Muscle of arm (tissue), 12 donors: Measurements from ENCODE around the gene SEMA4D. TPM values are rescaled to one million over a fixed set of nuclear protein-coding genes. Genes with fewer than 3 reads are reported as not detected.
A peak's percentile ranks its signal among the peaks of the same experiment; 100 is the strongest.
"Not testable (repeated sequence)": the region's sequence is repeated elsewhere in the genome, so short reads cannot be mapped to it uniquely, and the experiment has no call there.

ENCODE experiments used
- DNase-seq: peaks from one replicate; pipeline ENCODE4 v3.0.0-alpha.2; 2013
- polyA plus RNA-seq, 12 donors: library from polyadenylated mRNA; unstranded; fragments of 120-200 nt; gene quantifications; one replicate each; pipeline ENCODE4 v1.2.1, GENCODE V29; 2013; ENCODE audit not compliant: insufficient read length in 12 of 12

The SEMA4D gene
- polyA plus RNA-seq, 12 donors = 12.7 to 36.6 (median 23.6) TPM; not detected in 1

GRCh38 chr9:89354471-89354870, 143.4 kb downstream of the SEMA4D start:
- DNase-seq = no peak

GRCh38 chr9:89353989-89354388, 143.9 kb downstream of the SEMA4D start:
- no peak for DNase-seq

- DNase-seq = no peak
Observed at GRCh38 chr9:89352874-89353649, 144.9 kb downstream of the SEMA4D start.

GRCh38 chr9:89352451-89352850, 145.5 kb downstream of the SEMA4D start:
- DNase-seq = no peak

GRCh38 chr9:89351584-89352300, 146.2 kb downstream of the SEMA4D start:
- DNase-seq = no peak

DNA sequence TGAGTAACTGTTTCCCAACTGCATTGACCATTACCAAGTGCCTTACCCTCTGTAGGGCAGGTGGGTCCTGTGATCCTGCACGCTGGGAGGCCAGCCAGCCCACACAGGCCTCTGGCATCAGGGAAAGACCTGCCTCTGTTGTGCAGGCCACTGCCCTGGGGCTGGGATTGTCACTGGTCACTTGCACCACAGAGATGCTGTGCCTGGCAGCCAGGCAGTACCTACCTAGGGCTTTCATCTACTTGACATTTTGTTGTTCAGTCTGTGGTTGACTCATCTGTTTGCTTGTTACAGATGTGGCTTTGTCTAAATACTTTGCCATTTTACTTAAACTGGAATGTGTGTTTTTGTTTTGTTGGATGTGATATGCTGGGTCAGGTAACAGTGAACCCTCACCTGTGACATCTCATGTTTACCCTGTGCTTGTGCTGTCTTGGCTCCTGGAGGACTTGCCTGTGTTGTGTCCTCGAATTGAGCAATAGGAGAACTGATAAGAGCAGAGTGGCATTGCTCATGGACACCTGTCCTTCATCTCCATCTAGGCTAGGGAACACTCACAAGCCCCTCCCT, 146.8 kb downstream of the SEMA4D start:
- no peak for DNase-seq

DNA sequence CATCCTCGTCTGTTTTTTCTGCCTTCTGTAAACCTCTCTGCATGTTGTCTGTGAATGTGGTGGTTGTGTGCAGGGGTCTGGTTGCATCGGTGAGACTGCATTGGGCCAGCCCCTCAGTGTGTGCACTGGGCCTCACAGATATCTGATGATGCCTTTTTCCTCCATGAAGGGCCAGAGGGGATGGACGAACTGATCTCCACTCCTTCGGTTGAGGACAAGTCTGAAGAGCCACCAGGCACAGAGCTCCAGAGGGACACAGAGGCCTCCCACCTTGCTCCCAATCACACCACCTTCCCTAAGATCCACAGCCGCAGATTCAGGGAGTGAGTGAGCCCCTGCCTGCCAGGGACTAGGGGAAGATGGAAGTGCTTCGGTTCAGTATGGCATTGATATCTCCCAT, 148.3 kb downstream of the SEMA4D start:
- no peak for DNase-seq

DNA sequence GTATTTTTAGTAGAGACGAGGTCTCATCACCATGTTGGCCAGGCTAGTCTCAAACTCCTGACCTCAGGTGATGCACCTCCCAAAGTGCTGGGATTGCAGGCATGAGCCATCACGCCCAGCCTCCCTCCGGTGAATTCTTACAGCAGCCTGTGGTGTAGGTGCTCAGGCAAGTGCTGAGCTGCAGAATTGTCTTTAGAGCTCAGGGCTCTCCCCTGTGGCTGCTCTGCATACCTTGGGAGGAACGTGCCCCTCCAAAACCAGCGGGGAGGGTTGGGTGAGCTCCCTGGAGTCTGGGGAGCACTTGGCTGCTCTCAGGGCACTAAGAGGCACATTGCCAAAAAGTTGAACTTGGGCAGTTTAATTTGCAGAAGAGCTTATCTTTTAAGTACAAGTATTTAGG, 150.3 kb downstream of the SEMA4D start:
- DNase-seq = no peak

DNA sequence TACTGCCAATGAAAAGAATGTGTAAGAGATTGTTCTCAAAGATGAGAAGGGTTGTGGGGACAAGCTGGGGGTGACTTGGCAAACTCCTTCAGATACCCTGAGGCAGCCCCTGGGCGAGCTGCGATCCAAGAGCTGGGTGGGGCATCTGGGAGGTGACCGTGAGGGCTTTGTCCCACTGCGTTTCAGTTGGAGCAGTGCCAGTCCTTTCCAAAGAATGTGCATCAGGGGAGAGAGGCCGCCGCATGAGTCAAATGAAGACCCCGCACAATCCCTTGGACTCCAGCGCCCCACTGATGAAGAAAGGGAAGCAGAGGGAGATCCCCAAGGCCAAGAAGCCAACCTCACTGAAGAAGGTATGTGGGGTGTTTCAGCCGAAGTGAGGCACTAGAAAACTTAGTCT, 151.2 kb downstream of the SEMA4D start:
- DNase-seq = no peak

DNA sequence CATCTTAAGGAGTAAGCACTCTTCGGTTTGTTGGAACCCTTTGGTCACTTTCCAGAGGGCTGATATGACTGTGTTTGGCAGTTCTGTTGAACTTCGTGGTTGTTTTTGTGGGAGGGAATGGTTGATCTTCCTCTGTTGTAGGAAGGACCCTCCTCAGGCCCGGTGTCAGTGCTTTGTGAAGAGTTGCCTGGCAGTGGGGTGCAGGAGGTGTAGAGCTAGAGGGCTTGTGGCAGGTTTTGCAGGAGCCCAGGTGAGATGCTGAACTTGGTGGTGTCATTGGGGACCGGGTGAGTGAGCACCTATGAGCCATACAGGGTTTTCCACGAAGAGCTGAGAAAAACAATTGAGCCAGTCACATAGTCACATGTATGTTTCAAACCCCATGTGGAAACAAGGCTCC, 152.4 kb downstream of the SEMA4D start:
- DNase-seq = no peak

DNA sequence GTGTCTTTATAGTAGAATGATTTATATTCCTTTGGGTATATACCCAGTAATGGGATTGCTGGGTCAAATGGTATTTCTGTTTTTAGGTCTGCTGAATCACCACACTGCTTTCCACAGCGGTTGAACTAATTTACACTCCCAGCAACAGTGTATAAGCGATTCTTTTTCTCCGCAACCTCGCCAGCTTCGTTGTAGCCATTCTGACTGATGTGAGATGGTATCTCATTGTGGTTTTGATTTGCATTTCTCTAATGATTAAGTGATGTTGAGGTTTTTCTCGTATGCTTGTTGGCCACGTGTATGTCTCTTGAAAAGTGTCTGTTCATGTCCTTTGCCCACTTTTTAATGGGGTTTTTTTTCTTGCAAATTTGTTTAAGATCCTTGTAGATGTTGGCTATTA, 154.1 kb downstream of the SEMA4D start:
- not testable (repeated sequence) for DNase-seq

DNA sequence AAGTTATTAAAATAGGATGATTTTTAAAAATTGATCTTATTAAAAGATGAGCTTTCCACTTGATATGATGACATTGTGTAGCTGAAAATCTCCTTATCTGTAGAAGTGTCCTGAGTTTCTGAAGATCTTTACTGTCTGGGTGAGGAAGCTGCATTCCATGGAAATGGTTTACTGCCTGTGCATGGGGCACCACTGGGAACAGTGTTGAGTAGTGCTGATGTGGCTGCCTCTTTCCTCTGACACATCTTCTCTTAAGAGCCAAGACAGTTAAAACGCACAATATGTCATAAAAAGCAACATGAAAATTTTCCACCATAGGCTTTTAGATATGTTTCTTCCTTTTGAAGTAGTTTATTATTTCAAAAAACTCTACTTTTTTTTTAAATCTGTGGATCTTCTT, 155.0 kb downstream of the SEMA4D start:
- no peak for DNase-seq

DNA sequence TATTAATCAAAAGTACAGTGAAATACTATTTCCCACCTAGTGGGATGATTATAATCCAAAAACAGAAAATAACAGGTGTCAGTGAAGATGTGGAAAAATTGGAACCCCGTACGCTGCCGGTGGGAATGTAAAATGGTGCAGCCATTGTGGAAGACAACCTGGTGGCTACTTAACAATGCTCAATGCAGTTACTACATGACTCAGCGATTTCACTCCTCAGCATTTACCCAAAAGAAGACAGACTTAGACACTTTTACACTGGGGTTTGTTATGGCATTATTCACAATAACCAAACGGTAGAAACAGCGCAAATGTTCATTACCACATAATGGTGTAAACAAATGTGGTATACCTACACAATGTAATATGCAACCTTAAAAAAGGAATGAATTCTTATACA, 155.7 kb downstream of the SEMA4D start:
- DNase-seq = no peak

DNA sequence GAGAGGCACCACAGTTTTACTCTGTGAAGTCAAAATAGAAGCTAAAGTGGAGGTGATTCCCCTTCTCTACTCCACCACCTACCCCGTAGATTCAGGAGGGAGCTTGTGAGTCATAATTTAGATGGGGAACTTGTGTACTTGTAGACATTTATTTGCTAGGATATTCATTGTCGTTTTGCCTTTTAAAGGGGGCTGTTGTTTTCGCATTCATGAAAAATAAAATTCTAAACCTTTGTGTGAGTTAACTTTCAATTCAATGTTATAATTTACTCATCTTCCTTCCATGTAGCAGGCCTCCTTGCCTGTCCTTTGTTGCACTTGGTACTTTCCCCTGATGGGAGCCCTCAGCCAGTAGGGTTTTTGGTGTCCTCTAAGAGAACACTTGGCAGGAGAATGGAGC, 157.6 kb downstream of the SEMA4D start:
- DNase-seq = no peak

DNA sequence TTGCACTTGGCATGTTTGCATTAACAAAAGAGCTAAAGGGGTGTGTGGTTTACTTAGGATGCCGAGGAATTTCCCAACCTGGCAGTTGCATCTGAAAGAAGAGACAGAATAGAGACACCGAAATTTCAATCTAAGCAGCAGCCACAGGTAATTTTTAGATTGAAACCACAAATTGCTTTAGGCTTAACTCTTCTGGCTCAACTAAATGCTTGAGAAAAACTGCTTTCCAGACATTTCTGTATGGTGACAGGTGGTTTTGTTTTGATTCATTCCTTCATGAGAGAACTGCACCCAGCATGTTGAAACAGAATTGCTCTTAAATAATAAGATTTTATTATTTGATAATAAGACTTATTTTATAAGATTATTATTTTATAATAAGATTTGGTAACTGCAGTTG, 158.1 kb downstream of the SEMA4D start:
- no peak for DNase-seq

DNA sequence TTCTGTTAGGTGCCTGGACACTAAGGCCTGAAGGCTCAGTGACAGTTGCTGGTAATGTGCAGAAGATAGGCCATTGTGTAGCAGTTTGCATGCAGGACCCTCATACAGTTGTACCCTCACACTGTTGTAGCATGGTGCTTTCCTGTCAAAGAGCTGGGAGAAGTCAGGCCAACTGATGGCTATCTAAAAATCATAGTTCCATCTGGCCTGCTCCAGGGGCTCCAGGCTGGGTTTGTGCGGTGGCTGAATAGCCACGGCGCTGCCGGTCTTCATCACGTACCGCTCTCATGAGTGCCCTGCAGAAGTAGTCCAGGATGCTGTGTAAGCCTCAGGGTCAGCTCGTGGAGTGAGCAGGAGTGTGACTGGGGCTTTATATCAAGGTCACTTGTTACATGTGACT, 167.4 kb downstream of the SEMA4D start:
- DNase-seq = no peak

DNA sequence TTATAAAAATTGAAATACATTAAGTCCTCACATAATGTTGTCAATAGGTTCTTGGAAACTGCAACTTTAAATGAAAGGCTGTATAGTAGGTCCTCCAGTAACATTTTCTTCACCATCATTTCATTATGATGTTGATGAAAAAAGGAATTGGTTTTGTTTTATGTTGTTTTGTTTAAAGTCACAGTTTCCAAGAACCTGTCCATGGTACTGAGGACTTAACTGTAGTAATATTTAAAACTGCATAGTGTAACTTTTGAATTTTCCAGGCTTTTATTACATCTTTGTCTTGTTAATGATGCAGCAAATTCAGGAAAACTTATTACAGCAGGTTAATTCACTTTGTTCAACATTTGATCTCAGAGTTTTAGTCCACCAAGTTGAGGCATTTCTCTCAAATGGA, 168.0 kb downstream of the SEMA4D start:
- DNase-seq = no peak

- no peak for DNase-seq
Observed at GRCh38 chr9:89328064-89328463, 169.8 kb downstream of the SEMA4D start.

DNA sequence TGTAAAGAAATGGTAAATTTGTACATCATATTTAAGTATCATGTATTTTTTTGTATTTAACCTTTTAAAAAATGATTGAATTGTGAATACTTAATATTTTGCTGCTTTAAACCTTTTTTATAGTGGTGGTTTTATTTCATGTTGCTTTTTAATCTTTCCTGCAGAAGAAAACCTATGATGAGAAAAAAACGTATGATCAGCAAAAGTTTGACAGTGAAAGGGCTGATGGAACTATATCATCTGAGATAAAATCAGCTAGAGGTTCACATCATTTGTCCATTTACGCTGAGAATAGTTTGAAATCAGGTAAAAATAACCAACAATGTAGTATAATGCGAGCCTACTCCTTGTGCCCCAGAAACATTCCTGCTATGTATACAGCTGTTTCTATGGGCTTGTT, 172.2 kb downstream of the SEMA4D start:
- DNase-seq = no peak

DNA sequence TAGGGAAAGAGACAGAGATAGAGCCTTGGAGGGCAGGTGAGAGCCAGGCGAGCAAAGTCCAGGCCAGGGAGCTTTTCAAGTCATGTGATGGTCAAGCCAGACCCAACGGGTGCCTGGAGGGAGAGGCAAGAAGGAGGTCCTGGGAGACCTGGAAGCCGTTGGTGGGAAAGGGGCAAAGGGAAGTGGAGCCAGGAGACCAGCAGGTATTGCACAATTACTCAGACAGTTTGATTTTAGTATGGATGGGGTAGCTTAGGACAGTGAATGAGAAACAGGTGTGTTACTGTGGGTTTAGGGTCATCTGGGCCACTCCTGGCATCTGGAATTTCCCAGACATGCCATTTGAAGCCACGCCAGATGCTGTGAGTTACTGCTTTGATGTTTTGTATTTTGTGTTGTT, 174.5 kb downstream of the SEMA4D start:
- no peak for DNase-seq

DNA sequence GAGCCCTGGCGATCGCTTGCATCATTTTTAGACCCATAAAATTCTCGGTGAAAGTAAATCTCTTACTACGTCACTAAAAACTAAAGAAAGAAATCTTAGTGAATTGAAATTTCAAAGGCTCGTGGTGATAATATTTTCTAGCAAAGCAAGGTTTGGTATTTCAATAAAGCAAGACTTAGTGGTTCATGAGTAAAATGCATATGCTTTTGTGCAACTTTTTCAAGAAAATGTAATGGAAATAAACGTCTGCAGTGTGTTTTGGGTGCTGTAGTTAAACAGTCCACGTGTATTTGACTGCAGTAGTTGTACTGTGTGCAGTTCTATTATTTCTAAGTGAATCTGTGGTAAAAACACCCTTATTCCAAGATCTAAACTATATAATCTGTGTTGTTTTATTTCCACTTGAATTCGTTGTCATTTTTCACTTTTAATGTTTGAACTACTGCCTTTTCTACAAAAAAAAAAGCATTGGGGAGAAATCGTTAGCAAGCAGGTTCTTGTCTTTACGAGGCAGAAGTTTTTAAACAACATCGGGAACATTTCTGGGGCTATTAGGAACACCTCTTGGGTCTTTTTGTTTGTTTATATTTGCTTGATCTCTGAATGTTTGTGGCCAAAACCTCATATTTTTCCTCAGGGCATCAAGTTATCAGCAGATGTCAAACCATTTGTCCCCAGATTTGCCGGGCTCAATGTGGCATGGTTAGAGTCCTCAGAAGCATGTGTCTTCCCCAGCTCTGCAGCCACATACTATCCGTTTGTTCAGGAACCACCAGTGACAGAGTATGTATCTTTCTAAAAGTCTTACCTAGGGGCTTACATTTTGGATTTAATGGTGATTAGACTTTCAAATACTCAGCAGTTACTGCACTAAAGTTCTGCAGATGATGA, 178.7 kb downstream of the SEMA4D start:
- peak; percentile 26 for DNase-seq
